ENCODE data around the gene ADAMTSL3.
"Not testable (repeated sequence)": the region's sequence is repeated elsewhere in the genome, so short reads cannot be mapped to it uniquely, and the experiment has no call there.

Gene ADAMTSL3

DNA sequence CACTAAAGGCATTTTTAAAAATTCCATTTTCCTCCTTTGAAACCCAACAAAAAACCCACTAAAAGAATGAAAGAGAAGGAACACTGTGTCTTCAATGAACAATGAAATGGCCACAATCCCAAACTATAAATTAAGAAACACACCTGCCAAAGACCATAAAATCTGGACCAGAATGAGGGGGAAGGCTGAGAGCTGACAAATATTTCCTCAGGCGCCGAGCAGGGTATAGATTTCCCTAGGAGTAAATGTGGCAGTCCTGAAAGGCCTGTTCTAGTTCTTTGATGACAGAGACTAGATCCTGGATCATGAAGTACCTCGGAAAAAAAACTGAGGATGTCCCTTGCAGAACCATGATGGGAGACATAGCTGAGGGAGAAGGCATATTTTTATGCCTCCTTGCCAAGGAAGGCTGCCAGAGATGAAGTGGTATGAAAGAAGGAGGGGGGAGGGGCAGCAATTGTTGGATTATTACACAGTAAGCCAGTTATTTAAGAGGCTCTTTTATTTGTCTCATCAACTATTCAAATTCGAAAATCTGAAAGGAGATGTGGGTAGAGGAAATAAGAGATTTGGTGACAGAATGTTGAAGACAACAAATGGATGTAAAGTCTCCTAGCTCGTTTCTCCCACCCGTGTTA lies 306.4 kb downstream of the ADAMTSL3 start:
- no peak for DNase-seq (ENCODE audit: extremely low read depth in 1 of 2, low read depth in 1 of 2)

DNA sequence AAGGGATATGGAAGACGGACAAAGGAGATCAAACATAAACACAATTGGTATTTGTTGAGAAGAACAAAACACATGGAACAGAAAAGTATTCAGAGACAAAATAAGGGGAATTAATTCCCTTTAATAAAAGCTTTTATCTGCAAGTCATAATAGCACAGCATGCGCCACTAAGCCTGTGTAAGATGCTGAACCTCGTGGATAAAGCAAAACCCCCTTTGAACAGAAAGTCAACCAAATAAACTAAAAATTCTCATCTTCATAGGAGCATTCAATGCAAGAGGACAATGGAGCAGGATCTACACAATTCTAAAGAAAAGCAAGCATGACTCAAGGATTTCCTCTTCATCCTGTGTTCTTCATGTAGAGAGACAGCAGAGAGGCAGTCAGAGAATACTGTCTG lies 307.4 kb downstream of the ADAMTSL3 start:
- DNase-seq (ENCODE audit: extremely low read depth in 1 of 2, low read depth in 1 of 2) = no peak

- not testable (repeated sequence) for DNase-seq (ENCODE audit: extremely low read depth in 1 of 2, low read depth in 1 of 2)
Measured at GRCh38 chr15:83964967-83965366, 311.0 kb downstream of the ADAMTSL3 start.

GRCh38 chr15:83970295-83970890 lies 316.5 kb downstream of the ADAMTSL3 start:
- no peak for DNase-seq (ENCODE audit: extremely low read depth in 1 of 2, low read depth in 1 of 2)

- DNase-seq (ENCODE audit: extremely low read depth in 1 of 2, low read depth in 1 of 2) = no peak
Measured at GRCh38 chr15:83971992-83972391, 318.1 kb downstream of the ADAMTSL3 start.

GRCh38 chr15:83973816-83974215 lies 319.9 kb downstream of the ADAMTSL3 start:
- DNase-seq (ENCODE audit: extremely low read depth in 1 of 2, low read depth in 1 of 2) = no peak

DNA sequence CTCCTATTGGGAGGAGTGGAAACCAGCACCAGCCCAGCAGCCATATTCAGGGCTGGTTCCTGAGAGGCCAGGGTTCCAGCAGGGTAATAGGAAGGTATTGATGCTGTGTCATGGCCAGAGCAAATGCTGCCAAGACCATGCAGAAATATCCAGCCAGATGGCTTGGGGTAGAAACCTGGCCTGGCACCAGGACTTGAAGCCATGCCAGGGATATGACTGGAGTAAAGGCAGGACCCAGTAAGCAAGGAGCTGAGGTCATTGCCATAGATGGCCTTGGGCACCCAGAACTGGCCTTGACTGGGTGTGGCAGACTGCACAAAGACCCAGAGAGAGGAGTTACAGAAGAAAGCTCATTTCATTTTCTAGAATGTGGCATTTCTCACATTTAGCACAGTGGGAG lies 324.1 kb downstream of the ADAMTSL3 start:
- no peak for DNase-seq (ENCODE audit: extremely low read depth in 1 of 2, low read depth in 1 of 2)

DNA sequence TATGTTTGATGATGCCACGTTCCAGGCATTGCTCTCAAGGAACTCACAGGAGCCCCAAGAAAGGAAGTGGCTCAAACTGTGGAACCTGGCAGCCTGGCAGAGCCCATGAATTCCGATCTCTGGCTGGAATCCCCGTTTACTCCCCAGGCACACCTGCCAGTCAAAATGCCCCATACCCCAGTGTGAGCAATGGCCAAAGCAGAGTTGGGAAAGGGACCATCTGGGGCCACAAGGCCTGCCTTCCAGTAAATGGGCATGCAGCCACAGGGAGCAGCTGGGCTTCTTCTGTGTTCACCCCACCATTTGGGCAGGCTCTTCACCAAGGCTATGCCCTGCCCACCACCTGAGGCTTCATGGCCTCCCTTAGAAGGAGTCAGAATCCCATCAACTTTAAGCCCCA lies 324.7 kb downstream of the ADAMTSL3 start:
- no peak for DNase-seq (ENCODE audit: extremely low read depth in 1 of 2, low read depth in 1 of 2)

- no peak for DNase-seq (ENCODE audit: extremely low read depth in 1 of 2, low read depth in 1 of 2)
Measured at GRCh38 chr15:83980637-83981036, 326.7 kb downstream of the ADAMTSL3 start.

DNA sequence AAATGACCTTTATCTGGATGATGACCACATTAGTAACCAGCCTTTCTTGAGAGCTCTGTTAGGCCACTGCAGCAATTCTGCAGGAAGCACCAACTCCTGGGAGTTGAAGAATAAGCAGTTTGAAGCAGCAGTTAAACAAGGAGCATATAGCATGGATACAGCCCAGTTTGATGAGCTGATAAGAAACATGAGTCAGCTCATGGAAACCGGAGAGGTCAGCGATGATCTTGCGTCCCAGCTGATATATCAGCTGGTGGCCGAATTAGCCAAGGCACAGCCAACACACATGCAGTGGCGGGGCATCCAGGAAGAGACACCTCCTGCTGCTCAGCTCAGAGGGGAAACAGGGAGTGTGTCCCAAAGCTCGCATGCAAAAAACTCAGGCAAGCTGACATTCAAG lies 328.8 kb downstream of the ADAMTSL3 start:
- no peak for DNase-seq (ENCODE audit: extremely low read depth in 1 of 2, low read depth in 1 of 2)

- no peak for DNase-seq (ENCODE audit: extremely low read depth in 1 of 2, low read depth in 1 of 2)
Measured at GRCh38 chr15:83983634-83984458, 329.9 kb downstream of the ADAMTSL3 start.

DNA sequence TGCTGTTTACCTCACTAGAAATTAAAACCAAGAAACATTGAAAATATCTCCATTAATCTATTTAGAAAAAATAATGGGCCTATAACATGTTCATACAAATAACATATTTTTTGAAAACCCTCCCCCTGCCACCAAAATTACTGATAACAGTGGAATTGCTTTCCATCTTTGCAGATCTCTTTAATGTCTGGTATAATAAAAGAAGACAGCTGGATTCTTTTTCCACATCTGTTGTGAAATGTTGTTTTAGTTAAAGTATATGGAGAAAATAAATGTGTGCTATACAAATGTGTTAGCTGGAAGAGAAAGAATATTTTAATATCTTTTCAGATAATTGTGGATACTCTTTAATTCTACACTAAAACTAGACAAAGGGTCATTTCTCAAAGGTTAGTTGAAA lies 330.7 kb downstream of the ADAMTSL3 start:
- no peak for DNase-seq (ENCODE audit: extremely low read depth in 1 of 2, low read depth in 1 of 2)

- DNase-seq (ENCODE audit: extremely low read depth in 1 of 2, low read depth in 1 of 2) = no peak
Measured at GRCh38 chr15:83991163-83991562, 337.2 kb downstream of the ADAMTSL3 start.

DNA sequence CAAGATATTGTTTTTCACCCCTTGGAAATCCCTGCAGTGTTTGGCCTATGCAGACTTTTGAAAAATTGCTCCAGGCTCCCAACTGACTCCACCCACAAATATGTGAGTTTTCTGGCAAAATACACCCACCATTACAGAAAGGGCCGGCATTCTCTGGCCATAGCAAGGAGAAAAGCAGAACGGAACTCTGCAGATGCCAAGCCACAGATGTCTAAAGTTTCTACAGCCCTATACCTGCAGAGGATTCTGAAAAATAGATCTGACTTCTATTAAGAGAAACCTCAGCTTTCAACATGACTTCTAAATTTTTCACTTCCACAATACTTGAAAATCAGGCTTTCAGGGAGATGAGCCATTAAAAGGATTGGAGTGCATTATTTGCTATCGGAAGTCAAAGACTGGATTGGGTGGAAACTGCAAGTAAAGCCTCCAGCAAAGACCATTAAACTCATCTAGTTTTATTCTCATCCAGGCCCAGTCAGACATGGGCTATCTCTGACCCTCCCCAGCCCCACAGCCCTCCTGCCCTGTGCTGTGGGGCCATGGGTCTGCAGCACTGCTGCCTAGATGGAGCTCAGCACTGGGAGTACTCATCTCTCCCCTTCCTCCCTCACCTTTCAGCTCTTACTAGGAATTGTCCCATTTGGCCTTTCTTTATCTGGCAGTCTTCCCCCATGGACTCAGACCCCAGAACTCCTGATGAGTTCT lies 338.6 kb downstream of the ADAMTSL3 start:
- no peak for DNase-seq (ENCODE audit: extremely low read depth in 1 of 2, low read depth in 1 of 2)

GRCh38 chr15:83993591-83993990 lies 339.7 kb downstream of the ADAMTSL3 start:
- DNase-seq (ENCODE audit: extremely low read depth in 1 of 2, low read depth in 1 of 2) = no peak

- no peak for DNase-seq (ENCODE audit: extremely low read depth in 1 of 2, low read depth in 1 of 2)
Measured at GRCh38 chr15:83998486-83998885, 344.6 kb downstream of the ADAMTSL3 start.

GRCh38 chr15:83999396-84000135 lies 345.6 kb downstream of the ADAMTSL3 start:
- no peak for DNase-seq (ENCODE audit: extremely low read depth in 1 of 2, low read depth in 1 of 2)

DNA sequence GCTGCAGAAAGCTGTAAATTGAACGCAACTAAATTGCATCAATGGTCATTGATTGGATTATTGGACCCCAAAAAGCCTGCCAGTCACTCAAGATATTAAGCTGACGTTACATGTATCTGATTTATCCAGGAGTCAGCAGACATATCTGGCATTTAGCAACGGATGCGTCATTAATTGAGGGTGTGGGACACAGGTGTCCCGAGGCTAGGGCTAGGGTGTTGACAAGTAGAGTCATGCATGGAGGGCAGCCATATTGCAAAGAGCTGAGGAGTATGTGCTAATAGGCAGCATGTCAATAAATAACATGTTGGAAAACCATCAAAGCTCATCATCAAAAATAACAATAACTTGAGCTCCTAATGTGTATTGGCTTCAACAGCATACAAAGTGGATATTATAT lies 347.1 kb downstream of the ADAMTSL3 start:
- DNase-seq (ENCODE audit: extremely low read depth in 1 of 2, low read depth in 1 of 2) = no peak

- no peak for DNase-seq (ENCODE audit: extremely low read depth in 1 of 2, low read depth in 1 of 2)
Measured at GRCh38 chr15:84001655-84002054, 347.7 kb downstream of the ADAMTSL3 start.

DNA sequence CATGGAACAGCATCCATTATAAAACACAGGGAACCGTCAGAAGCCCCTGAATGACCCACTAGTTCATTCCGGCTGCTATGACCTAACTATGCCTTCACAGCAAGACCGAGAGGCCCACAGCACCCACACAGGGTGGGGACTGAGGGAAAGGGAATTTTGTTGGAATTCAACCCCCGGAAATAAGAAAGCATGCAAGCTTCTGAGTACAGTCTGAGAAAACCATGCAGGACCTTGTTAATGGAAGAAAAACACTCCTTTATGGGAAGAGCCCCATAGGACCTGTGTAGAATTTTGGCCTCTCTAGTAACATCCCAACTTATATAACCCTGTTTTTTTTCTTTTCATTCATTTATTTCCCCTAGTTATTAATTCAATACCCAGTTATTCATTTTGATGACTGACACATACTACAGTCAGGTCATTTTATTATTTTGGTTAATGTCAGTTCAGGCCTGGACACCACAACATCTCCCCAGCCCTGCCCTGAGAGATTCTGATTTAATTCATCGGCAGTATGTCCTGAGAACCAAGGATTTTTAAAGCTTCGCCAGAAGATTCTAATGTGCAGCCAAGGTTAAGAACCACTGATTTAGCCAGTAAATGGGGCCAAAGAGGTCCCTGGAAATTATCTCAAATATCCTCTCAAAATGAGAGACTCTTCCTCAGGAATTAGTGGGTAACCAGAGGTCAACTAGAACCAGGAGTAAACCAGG lies 350.0 kb downstream of the ADAMTSL3 start:
- DNase-seq (ENCODE audit: extremely low read depth in 1 of 2, low read depth in 1 of 2) = no peak
